ENCODE data around the gene RAB1B.

DNA sequence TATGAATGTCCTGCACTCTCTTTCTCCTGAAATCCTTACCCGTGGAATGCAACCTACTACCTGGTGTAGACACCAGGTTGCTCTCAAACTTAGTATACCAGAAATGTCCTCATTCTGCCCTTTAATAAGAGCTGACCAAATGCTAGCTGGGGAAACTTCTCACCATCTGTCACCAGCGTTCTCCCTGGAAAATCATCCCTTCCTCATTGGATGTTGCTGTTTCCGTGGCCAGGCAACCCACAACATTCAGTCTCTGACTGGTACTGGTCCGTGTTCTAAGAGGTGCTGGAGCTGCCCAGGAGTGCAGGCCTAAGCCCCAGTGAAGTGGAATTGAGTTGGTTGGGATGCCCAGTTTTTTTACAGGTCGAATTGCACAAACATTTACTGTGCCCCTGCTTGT, 40.7 kb upstream of the RAB1B start:
- TF ChIP-seq, protein P1, sequence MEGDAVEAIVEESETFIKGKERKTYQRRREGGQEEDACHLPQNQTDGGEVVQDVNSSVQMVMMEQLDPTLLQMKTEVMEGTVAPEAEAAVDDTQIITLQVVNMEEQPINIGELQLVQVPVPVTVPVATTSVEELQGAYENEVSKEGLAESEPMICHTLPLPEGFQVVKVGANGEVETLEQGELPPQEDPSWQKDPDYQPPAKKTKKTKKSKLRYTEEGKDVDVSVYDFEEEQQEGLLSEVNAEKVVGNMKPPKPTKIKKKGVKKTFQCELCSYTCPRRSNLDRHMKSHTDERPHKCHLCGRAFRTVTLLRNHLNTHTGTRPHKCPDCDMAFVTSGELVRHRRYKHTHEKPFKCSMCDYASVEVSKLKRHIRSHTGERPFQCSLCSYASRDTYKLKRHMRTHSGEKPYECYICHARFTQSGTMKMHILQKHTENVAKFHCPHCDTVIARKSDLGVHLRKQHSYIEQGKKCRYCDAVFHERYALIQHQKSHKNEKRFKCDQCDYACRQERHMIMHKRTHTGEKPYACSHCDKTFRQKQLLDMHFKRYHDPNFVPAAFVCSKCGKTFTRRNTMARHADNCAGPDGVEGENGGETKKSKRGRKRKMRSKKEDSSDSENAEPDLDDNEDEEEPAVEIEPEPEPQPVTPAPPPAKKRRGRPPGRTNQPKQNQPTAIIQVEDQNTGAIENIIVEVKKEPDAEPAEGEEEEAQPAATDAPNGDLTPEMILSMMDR (IDR thresholded peaks at IDR 0.05; ENCODE audit: low read depth, low read length): no peak
- TF ChIP-seq EZH2phosphoT487 (IDR thresholded peaks at IDR 0.05; ENCODE audit: low read depth): no peak
